Activated naive CD4-positive, alpha-beta T cell treated with anti-CD3 and anti-CD28 coated beads, Interleukin-2, amount 50 U/mL, for 16 hours (primary cell): ENCODE results near the gene KLF18.
"Not testable (repeated sequence)": the region's sequence is repeated elsewhere in the genome, so short reads cannot be mapped to it uniquely, and the experiment has no call there.

Source experiments
- DNase-seq: peaks from one replicate; pipeline ENCODE4 v3.0.0-alpha.2; 2020

The KLF18 gene

DNA sequence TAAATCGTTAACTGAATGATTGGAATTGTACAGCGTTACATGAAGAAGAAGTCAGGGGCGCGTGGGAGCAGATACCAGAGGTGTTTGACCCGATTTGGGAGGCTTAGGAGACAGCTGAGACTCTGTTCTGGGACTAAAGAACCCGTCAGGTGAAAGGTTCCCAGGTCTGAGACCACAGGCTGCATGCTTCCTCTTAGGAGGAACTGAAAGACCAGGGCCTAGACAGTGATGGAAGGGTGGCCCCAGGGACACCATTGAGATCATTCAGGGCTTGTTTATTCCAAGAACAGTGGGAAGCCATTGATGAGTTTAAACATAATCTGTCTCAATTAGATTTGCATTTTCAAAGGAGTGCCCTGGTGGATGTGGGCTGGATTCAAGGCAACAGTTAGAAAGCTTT is 21.9 kb downstream of the KLF18 start:
- DNase-seq = no peak

DNA sequence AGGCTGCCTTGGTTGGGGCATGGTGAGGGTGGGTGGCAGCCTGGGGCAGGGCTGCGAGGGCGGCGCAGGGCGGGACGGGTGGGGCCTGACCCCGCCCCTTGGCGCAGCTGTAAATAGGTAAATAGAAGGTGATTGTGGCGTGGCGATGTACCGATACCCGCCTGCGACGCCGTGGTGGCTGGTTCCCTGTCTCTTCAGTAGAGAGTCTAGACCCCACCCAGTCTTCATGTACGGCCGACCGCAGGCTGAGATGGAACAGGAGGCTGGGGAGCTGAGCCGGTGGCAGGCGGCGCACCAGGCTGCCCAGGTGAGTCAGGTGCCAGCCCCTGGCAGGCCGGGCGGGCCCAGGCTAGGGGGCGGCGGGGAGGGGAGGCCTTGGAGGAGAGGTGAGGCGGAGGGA is 22.7 kb downstream of the KLF18 start, which contains the start of gene KLF17:
Gene KLF17, plus strand, starts transcription at position 140 of the 400 bp plus-strand sequence. Its CDS starts 87 bp downstream, at position 227.
- DNase-seq = no peak

GRCh38 chr1:44117272-44117671 is 24.2 kb downstream of the KLF18 start:
- DNase-seq = not testable (repeated sequence)

GRCh38 chr1:44114098-44114497 is 27.3 kb downstream of the KLF18 start:
- no peak for DNase-seq

DNA sequence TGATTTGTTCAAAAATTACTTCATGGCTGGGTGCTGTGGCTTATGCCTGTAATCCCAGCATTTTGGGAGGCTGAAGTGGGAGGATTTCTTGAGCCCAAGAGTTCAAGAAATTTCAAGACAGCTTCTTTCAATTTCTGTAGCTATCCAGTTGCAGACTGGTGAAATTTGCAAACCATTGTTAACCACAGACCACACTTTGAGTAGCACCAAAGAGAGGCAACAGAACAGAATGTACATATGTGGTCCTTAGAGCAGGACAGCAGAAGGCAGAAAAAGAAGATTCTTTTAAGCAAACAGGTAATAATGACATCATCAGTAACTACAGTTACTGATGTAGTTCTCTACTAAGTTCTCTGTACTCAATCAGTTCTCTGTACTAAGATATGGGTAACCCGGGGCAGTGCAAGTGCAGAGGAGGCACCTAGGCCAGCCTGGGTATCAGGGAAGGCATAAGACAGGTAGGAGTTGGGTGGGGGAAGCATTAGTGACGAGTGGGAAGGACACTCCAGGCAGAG is 28.3 kb downstream of the KLF18 start:
- no peak for DNase-seq

GRCh38 chr1:44112486-44112885 is 28.9 kb downstream of the KLF18 start:
- no peak for DNase-seq

- no peak for DNase-seq
Measured at GRCh38 chr1:44111861-44112260, 29.6 kb downstream of the KLF18 start.

GRCh38 chr1:44110916-44111315 is 30.5 kb downstream of the KLF18 start:
- DNase-seq = no peak

GRCh38 chr1:44108971-44109370 is 32.5 kb downstream of the KLF18 start:
- no peak for DNase-seq

DNA sequence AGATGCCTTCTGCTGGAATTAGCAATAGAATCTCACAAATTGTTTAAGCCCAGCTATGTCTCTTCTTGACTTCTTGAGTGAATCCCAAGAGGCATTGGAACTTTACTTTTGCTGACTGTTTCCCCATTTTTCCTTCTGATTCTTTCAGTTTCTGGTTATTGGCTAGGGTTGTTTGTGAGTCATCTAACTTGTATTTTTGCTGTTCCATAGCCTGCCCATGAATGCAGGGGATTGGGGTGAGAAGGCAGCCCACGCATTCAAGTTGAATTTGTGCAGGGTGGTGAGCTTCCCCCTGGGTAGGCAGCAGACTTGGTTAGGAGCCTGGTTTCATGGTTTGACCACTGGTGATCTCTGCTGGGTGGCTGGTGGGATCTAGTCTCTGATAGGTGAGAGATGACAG is 33.2 kb downstream of the KLF18 start:
- no peak for DNase-seq

DNA sequence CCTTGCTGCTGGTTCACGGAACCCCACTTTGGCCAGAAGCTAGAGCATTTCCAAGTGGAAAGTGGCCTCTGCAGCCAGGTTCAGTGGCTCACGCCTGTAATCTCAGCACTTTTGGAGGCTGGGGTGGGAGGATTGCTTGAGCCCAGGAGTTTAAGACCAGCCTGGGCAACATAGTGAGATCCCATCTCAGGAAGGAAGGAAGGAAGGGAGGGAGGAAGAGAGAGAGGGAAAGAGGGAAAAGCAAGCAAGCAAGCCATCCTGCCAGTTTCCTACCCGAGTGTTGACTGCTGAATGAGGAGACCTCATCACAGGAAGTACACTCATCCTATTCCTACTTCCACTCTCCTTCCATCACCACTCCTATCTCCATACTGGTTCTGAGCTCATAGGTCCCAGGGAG is 35.6 kb downstream of the KLF18 start:
- no peak for DNase-seq

GRCh38 chr1:44103270-44104131 is 37.9 kb downstream of the KLF18 start:
- no peak for DNase-seq

DNA sequence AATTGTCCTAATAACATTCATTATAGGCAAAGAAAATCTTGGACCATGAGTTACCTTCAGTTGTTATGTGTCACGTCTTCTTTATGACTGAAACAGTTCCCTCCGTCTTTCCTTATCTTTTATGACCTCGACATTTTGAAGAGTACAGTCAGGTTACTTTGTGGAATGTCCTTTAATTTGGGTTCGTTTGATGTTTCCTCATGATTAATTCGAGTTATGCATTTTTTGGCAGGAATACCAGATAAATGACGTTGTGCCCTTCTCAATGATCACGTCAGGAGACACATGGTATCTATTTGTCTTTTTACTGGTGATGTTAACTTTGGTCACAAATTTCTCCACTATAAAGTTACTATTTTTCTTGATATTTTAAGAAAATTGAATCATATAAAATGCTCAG is 40.1 kb downstream of the KLF18 start:
- no peak for DNase-seq

- no peak for DNase-seq
Measured at GRCh38 chr1:44100183-44100868, 41.1 kb downstream of the KLF18 start.

- DNase-seq = no peak
Measured at GRCh38 chr1:44094047-44094446, 47.4 kb downstream of the KLF18 start.

- no peak for DNase-seq
Measured at GRCh38 chr1:44090429-44091252, 50.8 kb downstream of the KLF18 start.

DNA sequence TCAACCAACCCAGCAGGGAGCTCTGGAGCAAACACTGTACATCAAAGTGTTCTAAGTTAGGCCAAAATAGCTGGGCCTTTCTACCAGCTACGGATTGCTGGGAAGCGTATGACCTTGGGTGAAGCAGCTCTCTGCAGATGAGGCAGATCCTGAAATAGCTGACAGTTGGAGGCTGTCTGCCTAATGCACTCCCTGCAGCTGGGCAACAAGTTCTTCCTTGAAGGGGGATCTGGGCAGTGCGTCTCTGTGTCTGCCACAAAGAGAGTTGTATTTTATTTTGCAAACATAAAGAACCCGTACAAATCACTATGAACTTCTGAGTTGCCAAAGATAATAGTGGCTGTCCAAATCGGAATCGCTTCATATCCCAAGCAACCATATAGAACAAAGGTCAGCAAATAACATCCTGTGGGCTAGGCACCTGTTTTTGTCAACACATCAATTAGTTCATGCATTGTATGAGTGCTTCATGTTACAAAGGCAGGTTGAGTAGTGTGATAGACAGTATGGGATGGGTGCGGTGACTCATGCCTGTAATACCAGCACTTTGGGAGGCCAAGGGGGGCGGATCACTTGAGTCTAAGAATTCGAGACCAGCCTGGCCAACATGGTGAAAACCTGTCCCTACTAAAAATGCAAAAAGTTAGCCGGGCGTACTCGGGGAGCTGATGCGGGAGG is 51.9 kb downstream of the KLF18 start:
- no peak for DNase-seq
